Measurements from ENCODE around the gene SLC25A46. TPM values are rescaled to one million over a fixed set of nuclear protein-coding genes. Genes with fewer than 3 reads are reported as not detected.

SLC25A46 gene
- total and polyA plus RNA-seq, 9 donors: 11.9 to 38.7 (median 26.1) TPM

- Histone ChIP-seq H3K4me1 (ENCODE audit: insufficient read depth) (no peaks in the 10 kb centered on the region), H3K9me3 (no peaks in the 10 kb centered on the region), H3K27ac (no peak overlapping the region), H3K4me3 (no peak overlapping the region), H3K36me3 (no peaks in the 10 kb centered on the region), H3K27me3 (no peaks in the 10 kb centered on the region)
- TF ChIP-seq POLR2A (IDR thresholded peaks at IDR 0.05) (no peak), EP300 (IDR thresholded peaks at IDR 0.05) (no peak)
- TF ChIP-seq, protein P1, sequence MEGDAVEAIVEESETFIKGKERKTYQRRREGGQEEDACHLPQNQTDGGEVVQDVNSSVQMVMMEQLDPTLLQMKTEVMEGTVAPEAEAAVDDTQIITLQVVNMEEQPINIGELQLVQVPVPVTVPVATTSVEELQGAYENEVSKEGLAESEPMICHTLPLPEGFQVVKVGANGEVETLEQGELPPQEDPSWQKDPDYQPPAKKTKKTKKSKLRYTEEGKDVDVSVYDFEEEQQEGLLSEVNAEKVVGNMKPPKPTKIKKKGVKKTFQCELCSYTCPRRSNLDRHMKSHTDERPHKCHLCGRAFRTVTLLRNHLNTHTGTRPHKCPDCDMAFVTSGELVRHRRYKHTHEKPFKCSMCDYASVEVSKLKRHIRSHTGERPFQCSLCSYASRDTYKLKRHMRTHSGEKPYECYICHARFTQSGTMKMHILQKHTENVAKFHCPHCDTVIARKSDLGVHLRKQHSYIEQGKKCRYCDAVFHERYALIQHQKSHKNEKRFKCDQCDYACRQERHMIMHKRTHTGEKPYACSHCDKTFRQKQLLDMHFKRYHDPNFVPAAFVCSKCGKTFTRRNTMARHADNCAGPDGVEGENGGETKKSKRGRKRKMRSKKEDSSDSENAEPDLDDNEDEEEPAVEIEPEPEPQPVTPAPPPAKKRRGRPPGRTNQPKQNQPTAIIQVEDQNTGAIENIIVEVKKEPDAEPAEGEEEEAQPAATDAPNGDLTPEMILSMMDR (IDR thresholded peaks at IDR 0.05): no peak
- intact Hi-C loops (cut with DNase I): no loop called here
- 87 to 100% (median 98%) methylated on average over 1 of the region's 1 CpG for WGBS, 3 donors
- no peak for DNase-seq
Measured at GRCh38 chr5:110760158-110760557, 21.4 kb downstream of the SLC25A46 start.

- intact Hi-C loops (cut with DNase I): no loop called here
- Histone ChIP-seq H3K27me3 (no peaks in the 10 kb centered on the region), H3K4me3 (no peak overlapping the region), H3K36me3 (no peaks in the 10 kb centered on the region), H3K27ac (no peak overlapping the region), H3K4me1 (ENCODE audit: insufficient read depth) (no peaks in the 10 kb centered on the region), H3K9me3 (no peaks in the 10 kb centered on the region)
- no peak for DNase-seq
- WGBS, 3 donors: 75 to 87% (median 82%) methylated on average over 4 of the region's 4 CpGs
- TF ChIP-seq POLR2A (IDR thresholded peaks at IDR 0.05) (no peak), EP300 (IDR thresholded peaks at IDR 0.05) (no peak)
- TF ChIP-seq, protein P1 (IDR thresholded peaks at IDR 0.05): no peak
Measured at GRCh38 chr5:110768138-110768860, 29.5 kb downstream of the SLC25A46 start.

- no peaks in the 10 kb centered on the region for H3K27me3 ChIP-seq
- H3K4me1 ChIP-seq (ENCODE audit: insufficient read depth): no peaks in the 10 kb centered on the region
- H3K27ac ChIP-seq: no peak overlapping the region
- H3K9me3 ChIP-seq: no peaks in the 10 kb centered on the region
- no peak overlapping the region for H3K4me3 ChIP-seq
- DNase-seq: no peak
- no peaks in the 10 kb centered on the region for H3K36me3 ChIP-seq
- WGBS, 3 donors: 50 to 65% (median 50%) methylated on average over 5 of the region's 5 CpGs
- TF ChIP-seq, protein P1 (IDR thresholded peaks at IDR 0.05): no peak
- TF ChIP-seq EP300 (IDR thresholded peaks at IDR 0.05) (no peak), POLR2A (IDR thresholded peaks at IDR 0.05) (no peak)
- intact Hi-C loops (cut with DNase I): no loop called here
Measured at GRCh38 chr5:110769000-110769681, 30.3 kb downstream of the SLC25A46 start.

GRCh38 chr5:110770286-110770685 lies 31.5 kb downstream of the SLC25A46 start:
- TF ChIP-seq, protein P1 (IDR thresholded peaks at IDR 0.05): no peak
- TF ChIP-seq EP300 (IDR thresholded peaks at IDR 0.05): no peak
- TF ChIP-seq POLR2A (IDR thresholded peaks at IDR 0.05): no peak
- H3K9me3 ChIP-seq: no peaks in the 10 kb centered on the region
- DNase-seq: no peak
- intact Hi-C loops (cut with DNase I): no loop called here
- no peak overlapping the region for H3K4me3 ChIP-seq
- no peaks in the 10 kb centered on the region for H3K27me3 ChIP-seq
- H3K27ac ChIP-seq: no peak overlapping the region
- H3K4me1 ChIP-seq (ENCODE audit: insufficient read depth): no peaks in the 10 kb centered on the region
- H3K36me3 ChIP-seq: no peaks in the 10 kb centered on the region

Data from ovary (tissue), 9 donors.